Measurements from ENCODE around the gene ATAD3B.
"Not testable (repeated sequence)": the region's sequence is repeated elsewhere in the genome, so short reads cannot be mapped to it uniquely, and the experiment has no call there.

The ATAD3B gene

GRCh38 chr1:1480488-1480867 lies 8.9 kb downstream of the ATAD3B start:
- H3K9me3 ChIP-seq (ENCODE audit: control extremely low read depth in 1 of 5, control insufficient read depth in 4 of 5, insufficient read depth in 2 of 5, low read depth in 1 of 5, low read length in 4 of 5); DNase-seq; CTCF ChIA-PET; H3K4me3 ChIP-seq (ENCODE audit: control insufficient read depth in 1 of 7, extremely low read depth in 1 of 7, insufficient read depth in 4 of 7, low read depth in 2 of 7, low read length in 6 of 7); H3K4me1 ChIP-seq (ENCODE audit: control extremely low read depth in 1 of 4, control insufficient read depth in 4 of 4, insufficient read depth in 4 of 4, low read length in 3 of 4); H3K27ac ChIP-seq (ENCODE audit: insufficient read depth in 1 of 2, low read depth in 1 of 2, low read length in 2 of 2, poor library complexity in 1 of 2, severe bottlenecking in 2 of 2); POLR2A ChIA-PET; H3K27me3 ChIP-seq (replicated peaks in 2 of 5; ENCODE audit: control insufficient read depth in 4 of 5, insufficient read depth in 5 of 5, low read length in 4 of 5): not testable (repeated sequence)
- peaks cover 8 to 52% (median 41%) of the 10 kb centered on the region in 4 experiments for H3K36me3 ChIP-seq (ENCODE audit: control insufficient read depth in 4 of 4, insufficient read depth in 4 of 4, low read length in 3 of 4)
- WGBS (ENCODE audit: insufficient coverage) = 100% methylated on average over 9 of the region's 16 CpGs

- CTCF ChIA-PET; H3K27ac ChIP-seq (ENCODE audit: insufficient read depth in 1 of 2, low read depth in 1 of 2, low read length in 2 of 2, poor library complexity in 1 of 2, severe bottlenecking in 2 of 2); H3K4me1 ChIP-seq (ENCODE audit: control extremely low read depth in 1 of 4, control insufficient read depth in 4 of 4, insufficient read depth in 4 of 4, low read length in 3 of 4); DNase-seq; H3K27me3 ChIP-seq (replicated peaks in 2 of 5; ENCODE audit: control insufficient read depth in 4 of 5, insufficient read depth in 5 of 5, low read length in 4 of 5); H3K4me3 ChIP-seq (ENCODE audit: control insufficient read depth in 1 of 7, extremely low read depth in 1 of 7, insufficient read depth in 4 of 7, low read depth in 2 of 7, low read length in 6 of 7); H3K9me3 ChIP-seq (ENCODE audit: control extremely low read depth in 1 of 5, control insufficient read depth in 4 of 5, insufficient read depth in 2 of 5, low read depth in 1 of 5, low read length in 4 of 5); POLR2A ChIA-PET: not testable (repeated sequence)
- WGBS (ENCODE audit: insufficient coverage) = 98% methylated on average over 15 of the region's 30 CpGs
- H3K36me3 ChIP-seq (ENCODE audit: control insufficient read depth in 4 of 4, insufficient read depth in 4 of 4, low read length in 3 of 4) = peaks cover 8 to 59% (median 45%) of the 10 kb centered on the region in 4 experiments
Measured at GRCh38 chr1:1481811-1482210, 10.2 kb downstream of the ATAD3B start.

- ChIA-PET CTCF (no interaction called here), POLR2A (no interaction called here)
- H3K4me1 ChIP-seq (ENCODE audit: control extremely low read depth in 1 of 4, control insufficient read depth in 4 of 4, insufficient read depth in 4 of 4, low read length in 3 of 4) = no peaks in the 10 kb centered on the region
- no peak overlapping the region for H3K4me3 ChIP-seq (ENCODE audit: control insufficient read depth in 1 of 7, extremely low read depth in 1 of 7, insufficient read depth in 4 of 7, low read depth in 2 of 7, low read length in 6 of 7)
- no peaks in the 10 kb centered on the region for H3K27me3 ChIP-seq (replicated peaks in 2 of 5; ENCODE audit: control insufficient read depth in 4 of 5, insufficient read depth in 5 of 5, low read length in 4 of 5)
- no peaks in the 10 kb centered on the region for H3K9me3 ChIP-seq (ENCODE audit: control extremely low read depth in 1 of 5, control insufficient read depth in 4 of 5, insufficient read depth in 2 of 5, low read depth in 1 of 5, low read length in 4 of 5)
- no peak for DNase-seq
- H3K36me3 ChIP-seq (ENCODE audit: control insufficient read depth in 4 of 4, insufficient read depth in 4 of 4, low read length in 3 of 4) = peaks cover 8 to 59% (median 45%) of the 10 kb centered on the region in 4 experiments
- H3K27ac ChIP-seq (ENCODE audit: insufficient read depth in 1 of 2, low read depth in 1 of 2, low read length in 2 of 2, poor library complexity in 1 of 2, severe bottlenecking in 2 of 2) = no peak overlapping the region
- WGBS (ENCODE audit: insufficient coverage) = 96% methylated on average over 13 of the region's 14 CpGs
Measured at GRCh38 chr1:1482856-1483255, 11.3 kb downstream of the ATAD3B start.

GRCh38 chr1:1483714-1484113 lies 12.1 kb downstream of the ATAD3B start:
- no peaks in the 10 kb centered on the region for H3K4me1 ChIP-seq (ENCODE audit: control extremely low read depth in 1 of 4, control insufficient read depth in 4 of 4, insufficient read depth in 4 of 4, low read length in 3 of 4)
- H3K27me3 ChIP-seq (replicated peaks in 2 of 5; ENCODE audit: control insufficient read depth in 4 of 5, insufficient read depth in 5 of 5, low read length in 4 of 5) = no peaks in the 10 kb centered on the region
- ChIA-PET POLR2A (no interaction called here), CTCF (interaction anchor here (1.2 kb wide), 1 partner anchor 21 kb away, joined by 4 read pairs; no protein-coding TSS in a partner anchor)
- peaks cover 8 to 61% (median 42%) of the 10 kb centered on the region in 4 experiments for H3K36me3 ChIP-seq (ENCODE audit: control insufficient read depth in 4 of 4, insufficient read depth in 4 of 4, low read length in 3 of 4)
- no peak for DNase-seq
- WGBS (ENCODE audit: insufficient coverage) = 96% methylated on average over 16 of the region's 16 CpGs
- no peaks in the 10 kb centered on the region for H3K9me3 ChIP-seq (ENCODE audit: control extremely low read depth in 1 of 5, control insufficient read depth in 4 of 5, insufficient read depth in 2 of 5, low read depth in 1 of 5, low read length in 4 of 5)
- H3K4me3 ChIP-seq (ENCODE audit: control insufficient read depth in 1 of 7, extremely low read depth in 1 of 7, insufficient read depth in 4 of 7, low read depth in 2 of 7, low read length in 6 of 7) = no peak overlapping the region
- H3K27ac ChIP-seq (ENCODE audit: insufficient read depth in 1 of 2, low read depth in 1 of 2, low read length in 2 of 2, poor library complexity in 1 of 2, severe bottlenecking in 2 of 2) = no peak overlapping the region

GRCh38 chr1:1484976-1485750 lies 13.6 kb downstream of the ATAD3B start:
- H3K27ac ChIP-seq (ENCODE audit: insufficient read depth in 1 of 2, low read depth in 1 of 2, low read length in 2 of 2, poor library complexity in 1 of 2, severe bottlenecking in 2 of 2); H3K9me3 ChIP-seq (ENCODE audit: control extremely low read depth in 1 of 5, control insufficient read depth in 4 of 5, insufficient read depth in 2 of 5, low read depth in 1 of 5, low read length in 4 of 5); H3K4me3 ChIP-seq (ENCODE audit: control insufficient read depth in 1 of 7, extremely low read depth in 1 of 7, insufficient read depth in 4 of 7, low read depth in 2 of 7, low read length in 6 of 7); H3K4me1 ChIP-seq (ENCODE audit: control extremely low read depth in 1 of 4, control insufficient read depth in 4 of 4, insufficient read depth in 4 of 4, low read length in 3 of 4); CTCF ChIA-PET; DNase-seq; POLR2A ChIA-PET; H3K27me3 ChIP-seq (replicated peaks in 2 of 5; ENCODE audit: control insufficient read depth in 4 of 5, insufficient read depth in 5 of 5, low read length in 4 of 5): not testable (repeated sequence)
- 100% methylated on average over 1 of the region's 46 CpGs for WGBS (ENCODE audit: insufficient coverage)
- H3K36me3 ChIP-seq (ENCODE audit: control insufficient read depth in 4 of 4, insufficient read depth in 4 of 4, low read length in 3 of 4) = peaks cover 4 to 63% (median 43%) of the 10 kb centered on the region in 4 experiments

GRCh38 chr1:1485755-1486317 lies 14.3 kb downstream of the ATAD3B start:
- CTCF ChIA-PET; DNase-seq; POLR2A ChIA-PET; H3K4me3 ChIP-seq (ENCODE audit: control insufficient read depth in 1 of 7, extremely low read depth in 1 of 7, insufficient read depth in 4 of 7, low read depth in 2 of 7, low read length in 6 of 7); H3K27me3 ChIP-seq (replicated peaks in 2 of 5; ENCODE audit: control insufficient read depth in 4 of 5, insufficient read depth in 5 of 5, low read length in 4 of 5); H3K27ac ChIP-seq (ENCODE audit: insufficient read depth in 1 of 2, low read depth in 1 of 2, low read length in 2 of 2, poor library complexity in 1 of 2, severe bottlenecking in 2 of 2); H3K4me1 ChIP-seq (ENCODE audit: control extremely low read depth in 1 of 4, control insufficient read depth in 4 of 4, insufficient read depth in 4 of 4, low read length in 3 of 4); H3K9me3 ChIP-seq (ENCODE audit: control extremely low read depth in 1 of 5, control insufficient read depth in 4 of 5, insufficient read depth in 2 of 5, low read depth in 1 of 5, low read length in 4 of 5): not testable (repeated sequence)
- H3K36me3 ChIP-seq (ENCODE audit: control insufficient read depth in 4 of 4, insufficient read depth in 4 of 4, low read length in 3 of 4) = peaks cover 4 to 65% (median 46%) of the 10 kb centered on the region in 4 experiments
- 94% methylated on average over 23 of the region's 31 CpGs for WGBS (ENCODE audit: insufficient coverage)

GRCh38 chr1:1487701-1488100 lies 16.1 kb downstream of the ATAD3B start:
- ChIA-PET CTCF (no interaction called here), POLR2A (no interaction called here)
- WGBS (ENCODE audit: insufficient coverage) = 98% methylated on average over 18 of the region's 18 CpGs
- Histone ChIP-seq H3K9me3 (ENCODE audit: control extremely low read depth in 1 of 5, control insufficient read depth in 4 of 5, insufficient read depth in 2 of 5, low read depth in 1 of 5, low read length in 4 of 5) (peaks cover 0 to 14% (median 13%) of the 10 kb centered on the region in 5 experiments), H3K36me3 (ENCODE audit: control insufficient read depth in 4 of 4, insufficient read depth in 4 of 4, low read length in 3 of 4) (peaks cover 2 to 75% (median 55%) of the 10 kb centered on the region in 4 experiments), H3K4me3 (ENCODE audit: control insufficient read depth in 1 of 7, extremely low read depth in 1 of 7, insufficient read depth in 4 of 7, low read depth in 2 of 7, low read length in 6 of 7) (no peak overlapping the region), H3K27ac (ENCODE audit: insufficient read depth in 1 of 2, low read depth in 1 of 2, low read length in 2 of 2, poor library complexity in 1 of 2, severe bottlenecking in 2 of 2) (no peak overlapping the region), H3K4me1 (ENCODE audit: control extremely low read depth in 1 of 4, control insufficient read depth in 4 of 4, insufficient read depth in 4 of 4, low read length in 3 of 4) (no peaks in the 10 kb centered on the region), H3K27me3 (replicated peaks in 2 of 5; ENCODE audit: control insufficient read depth in 4 of 5, insufficient read depth in 5 of 5, low read length in 4 of 5) (no peaks in the 10 kb centered on the region)
- no peak for DNase-seq
